Measurements from ENCODE around the gene LGALS4.
A peak's percentile ranks its signal among the peaks of the same experiment; 100 is the strongest.

The LGALS4 gene

DNA sequence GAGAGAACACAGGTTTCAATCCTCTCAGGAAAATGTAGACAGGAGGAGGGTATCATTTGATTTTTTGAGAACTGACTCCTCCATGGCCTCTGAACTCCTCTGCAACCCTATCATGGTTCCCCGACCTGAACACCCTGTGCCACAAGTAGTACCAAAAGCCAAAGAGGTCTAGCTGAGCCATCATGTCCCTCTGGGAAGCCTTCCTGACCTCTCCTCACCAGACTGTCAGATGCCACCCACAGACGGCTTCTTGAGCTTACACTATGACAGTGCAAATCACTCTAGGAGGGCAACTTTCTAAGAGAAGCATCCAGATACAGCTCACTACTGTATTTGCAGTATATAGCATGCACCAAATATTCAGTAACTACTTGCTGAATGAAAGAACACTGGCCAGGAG lies 33.4 kb upstream of the LGALS4 start:
- 0 out of 2 replicates have a peak overlapping the region, but pooled peaks have one; percentile 1 for H3K27ac ChIP-seq
- TF ChIP-seq ZFX (IDR thresholded peaks at IDR 0.05): no peak
- TF ChIP-seq, protein P1, sequence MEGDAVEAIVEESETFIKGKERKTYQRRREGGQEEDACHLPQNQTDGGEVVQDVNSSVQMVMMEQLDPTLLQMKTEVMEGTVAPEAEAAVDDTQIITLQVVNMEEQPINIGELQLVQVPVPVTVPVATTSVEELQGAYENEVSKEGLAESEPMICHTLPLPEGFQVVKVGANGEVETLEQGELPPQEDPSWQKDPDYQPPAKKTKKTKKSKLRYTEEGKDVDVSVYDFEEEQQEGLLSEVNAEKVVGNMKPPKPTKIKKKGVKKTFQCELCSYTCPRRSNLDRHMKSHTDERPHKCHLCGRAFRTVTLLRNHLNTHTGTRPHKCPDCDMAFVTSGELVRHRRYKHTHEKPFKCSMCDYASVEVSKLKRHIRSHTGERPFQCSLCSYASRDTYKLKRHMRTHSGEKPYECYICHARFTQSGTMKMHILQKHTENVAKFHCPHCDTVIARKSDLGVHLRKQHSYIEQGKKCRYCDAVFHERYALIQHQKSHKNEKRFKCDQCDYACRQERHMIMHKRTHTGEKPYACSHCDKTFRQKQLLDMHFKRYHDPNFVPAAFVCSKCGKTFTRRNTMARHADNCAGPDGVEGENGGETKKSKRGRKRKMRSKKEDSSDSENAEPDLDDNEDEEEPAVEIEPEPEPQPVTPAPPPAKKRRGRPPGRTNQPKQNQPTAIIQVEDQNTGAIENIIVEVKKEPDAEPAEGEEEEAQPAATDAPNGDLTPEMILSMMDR (conservative IDR thresholded peaks at IDR 0.05): no peak

DNA sequence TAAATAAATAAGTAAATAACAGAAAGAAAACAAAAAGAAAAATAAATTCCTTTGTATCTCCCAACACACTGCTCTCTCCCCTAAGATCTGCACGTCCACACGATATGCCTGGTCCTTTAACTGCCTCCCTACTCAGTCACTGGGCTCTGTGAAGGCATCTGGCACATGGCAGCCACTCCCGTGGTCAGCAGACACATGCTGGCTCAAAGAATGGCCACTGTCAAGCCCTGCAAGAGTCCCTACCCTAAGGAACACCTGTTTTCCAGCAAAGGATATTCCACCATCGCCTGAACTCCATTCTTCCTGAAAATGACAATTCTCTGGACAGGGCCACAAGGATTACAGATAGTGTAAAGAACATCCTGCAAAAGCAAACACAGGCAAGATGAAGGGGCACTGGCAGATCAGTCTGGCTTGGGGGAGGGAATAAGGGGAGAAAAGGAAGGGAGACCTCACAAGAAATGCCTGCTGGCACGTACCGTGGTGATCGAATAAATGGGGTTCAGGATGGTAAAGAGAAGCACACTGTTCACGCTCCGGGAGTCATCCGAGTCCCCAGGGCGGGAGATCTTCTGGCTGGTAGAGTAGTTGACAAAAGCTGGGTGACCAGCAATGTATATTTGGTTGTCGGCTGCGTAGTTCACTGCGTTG lies 32.8 kb upstream of the LGALS4 start:
- H3K27ac ChIP-seq: 0 out of 2 replicates have a peak overlapping the region, but pooled peaks have one; percentile 1
- TF ChIP-seq, protein P1 (conservative IDR thresholded peaks at IDR 0.05): no peak
- TF ChIP-seq ZFX (IDR thresholded peaks at IDR 0.05): no peak

DNA sequence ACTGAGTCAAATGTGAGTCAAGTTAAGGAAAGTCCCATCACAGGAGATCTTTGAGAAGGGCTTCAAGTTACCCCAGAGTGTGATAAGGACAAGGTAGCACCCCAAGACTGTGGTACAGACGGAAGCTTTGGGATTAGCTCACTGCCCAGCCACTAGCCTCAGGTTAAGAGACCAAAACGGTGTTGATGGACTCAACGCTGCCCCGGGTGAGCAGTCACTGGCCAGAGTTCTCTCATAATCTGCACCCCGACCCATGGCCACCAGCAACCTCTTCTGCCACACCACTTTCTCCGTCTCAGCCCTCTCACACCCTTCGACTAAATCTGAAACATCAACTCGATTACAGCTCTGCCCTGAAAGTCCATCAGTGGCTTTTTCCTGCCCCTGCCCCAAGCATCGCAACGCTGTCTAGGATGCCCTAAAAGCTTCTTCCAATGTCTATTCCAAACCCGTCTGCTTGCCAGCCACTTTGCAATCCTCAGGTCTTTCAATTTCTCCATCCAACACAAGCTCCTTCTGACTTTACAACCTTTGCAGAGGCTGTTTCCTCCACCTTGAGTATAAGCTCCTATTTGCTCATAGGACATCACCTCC lies 31.4 kb upstream of the LGALS4 start:
- no peak overlapping the region for H3K27ac ChIP-seq
- TF ChIP-seq ZFX (IDR thresholded peaks at IDR 0.05): no peak
- TF ChIP-seq, protein P1 (conservative IDR thresholded peaks at IDR 0.05): no peak

DNA sequence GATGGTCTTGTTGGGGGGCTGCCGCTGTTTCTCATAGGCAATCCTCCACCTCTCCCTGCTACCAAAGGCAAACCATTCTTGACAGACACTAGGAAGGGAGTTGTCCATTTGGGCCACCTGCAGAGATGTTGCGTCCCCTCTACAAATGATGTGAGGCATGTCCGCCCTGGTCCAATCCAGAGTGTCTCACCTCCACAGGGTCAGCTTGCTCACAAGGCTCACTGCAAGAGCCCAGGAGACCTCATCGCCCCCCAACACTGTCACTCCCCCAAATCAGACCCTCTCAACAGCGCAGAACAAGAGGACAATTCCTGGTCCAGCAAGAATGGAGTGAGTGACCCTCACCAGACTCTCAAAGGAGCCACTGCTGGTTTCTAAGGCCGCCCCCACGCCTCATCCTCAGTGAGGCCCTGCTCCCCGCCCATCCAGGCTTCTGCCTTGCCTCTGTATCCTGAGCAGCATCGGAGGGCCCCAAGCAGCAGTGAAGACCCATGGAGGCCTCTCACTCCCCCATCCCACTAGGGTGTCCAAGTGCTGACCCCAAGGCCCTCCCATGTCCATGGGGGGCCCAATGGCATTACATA lies 30.5 kb upstream of the LGALS4 start:
- H3K27ac ChIP-seq: no peak overlapping the region
- no peak for TF ChIP-seq ZFX (IDR thresholded peaks at IDR 0.05)

DNA sequence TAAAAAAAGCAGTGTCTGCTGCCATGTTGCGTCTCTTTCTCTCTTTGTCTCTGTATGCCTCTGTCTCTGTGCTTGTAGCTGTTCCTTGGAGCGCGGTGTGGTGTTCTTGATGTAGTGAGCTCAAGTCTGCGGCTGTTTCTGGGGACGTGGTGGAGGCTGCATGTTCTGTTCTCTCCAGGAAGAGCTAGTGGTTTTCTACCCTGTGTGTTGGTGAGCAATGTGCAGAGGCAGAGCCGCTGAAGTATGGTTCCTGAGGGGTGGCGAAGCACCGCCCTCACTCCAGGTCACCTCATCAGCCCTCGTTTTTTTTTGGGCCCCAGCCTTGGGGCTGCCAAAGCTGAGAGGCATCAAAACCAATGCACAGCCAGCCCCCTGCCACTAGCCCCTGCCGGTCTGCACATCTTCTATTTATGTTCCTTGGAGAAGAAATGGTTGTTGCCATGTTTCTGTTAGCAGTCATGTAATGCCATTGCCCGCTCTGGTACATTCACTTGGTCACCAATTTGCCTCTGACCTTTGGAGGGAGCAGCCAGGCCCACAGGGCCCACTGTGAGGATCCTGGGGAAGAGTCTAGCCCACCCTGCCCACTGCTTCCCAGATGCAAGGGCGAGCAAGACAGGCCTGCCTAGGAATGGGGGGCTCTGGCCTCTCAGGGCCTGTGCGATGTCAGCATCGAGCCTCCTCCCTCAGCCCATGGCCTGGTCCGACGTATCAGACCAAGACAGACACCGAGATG lies 29.9 kb upstream of the LGALS4 start:
- TF ChIP-seq, protein P1 (conservative IDR thresholded peaks at IDR 0.05): no peak
- no peak for TF ChIP-seq ZFX (IDR thresholded peaks at IDR 0.05)
- no peak overlapping the region for H3K27ac ChIP-seq

DNA sequence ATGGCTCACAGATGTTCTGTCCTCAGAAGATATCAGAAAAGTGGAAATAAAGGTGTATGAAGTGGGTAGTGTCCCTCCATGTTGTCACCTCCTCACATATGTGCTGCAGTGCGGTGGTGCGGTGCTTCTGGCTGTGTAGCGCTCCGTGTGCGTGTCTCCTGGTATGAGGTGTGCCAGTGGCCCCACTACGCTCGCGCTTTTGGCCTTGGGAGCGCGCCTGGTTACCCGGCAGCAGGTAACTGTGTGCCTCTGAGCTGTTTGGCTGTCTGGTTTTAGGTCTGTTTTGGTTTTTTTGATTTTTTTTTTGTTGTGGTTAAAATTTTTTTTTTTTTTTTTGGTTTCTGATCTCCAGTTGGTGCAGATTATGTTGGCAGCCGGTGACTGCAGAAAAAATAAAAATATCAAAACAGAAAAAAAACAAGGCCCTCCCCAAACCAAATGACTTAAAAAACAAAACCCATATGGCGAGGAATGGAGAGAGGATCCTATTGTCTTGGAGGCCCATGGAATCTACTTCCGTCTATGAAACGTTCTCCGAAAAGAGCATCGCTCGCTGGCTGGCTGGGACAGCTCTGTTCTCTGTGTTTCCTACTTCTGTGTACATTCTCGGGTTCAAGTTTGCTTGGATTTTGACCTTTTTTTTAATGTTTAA lies 29.2 kb upstream of the LGALS4 start:
- no peak for TF ChIP-seq ZFX (IDR thresholded peaks at IDR 0.05)
- TF ChIP-seq, protein P1 (conservative IDR thresholded peaks at IDR 0.05): no peak
- H3K27ac ChIP-seq: no peak overlapping the region

DNA sequence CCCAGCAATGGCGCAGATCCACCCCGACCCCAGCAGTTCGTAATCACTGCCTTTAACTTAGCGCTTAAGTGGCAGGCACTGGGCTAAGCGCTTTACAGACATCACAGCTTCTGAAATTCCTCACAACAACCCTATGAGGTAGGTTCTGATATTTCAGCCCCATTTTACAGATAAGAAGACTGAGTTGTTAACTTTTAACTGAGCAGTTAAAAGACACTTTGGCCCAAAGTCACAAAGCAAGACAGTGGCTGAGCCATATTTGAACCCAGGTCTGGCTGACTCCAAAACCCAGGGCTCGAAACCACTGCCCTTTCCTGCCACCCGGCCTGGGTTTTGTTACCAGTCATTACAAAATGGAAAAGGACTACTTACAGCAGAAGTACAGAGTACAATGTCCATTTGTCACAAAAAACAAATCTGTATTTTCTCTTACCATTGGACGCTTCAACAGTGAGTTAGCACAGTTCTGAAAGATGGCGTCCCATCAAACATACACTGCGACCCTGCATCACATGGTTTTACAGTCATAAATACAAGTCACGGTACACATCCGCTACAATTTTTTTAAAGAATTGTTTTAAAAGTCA lies 28.5 kb upstream of the LGALS4 start:
- TF ChIP-seq, protein P1 (conservative IDR thresholded peaks at IDR 0.05): no peak
- TF ChIP-seq ZFX (IDR thresholded peaks at IDR 0.05): no peak
- peak overlapping the region; percentile 98 for H3K27ac ChIP-seq

All from C4-2B (cell line).